K562 (cell line): ENCODE data around the gene MMP21. TPM values are rescaled to one million over a fixed set of nuclear protein-coding genes. Genes with fewer than 3 reads are reported as not detected.
A peak's percentile ranks its signal among the peaks of the same experiment; 100 is the strongest.

Experiments used
- CBFA2T2 ChIP-seq: fragments of 450-650 bp; conservative IDR thresholded peaks from 2 replicates; pipeline ENCODE4 v1.6.1; 2017; ENCODE audit warnings: mild to moderate bottlenecking
- CTBP1 ChIP-seq: fragments of 450-650 bp; IDR thresholded peaks from 2 replicates; pipeline ENCODE4 v1.6.1; 2016; ENCODE audit warnings: borderline replicate concordance
- DPF2 ChIP-seq: fragments of 450-650 bp; IDR thresholded peaks from 2 replicates; pipeline ENCODE4 v1.6.1; 2016
- EGR1 ChIP-seq: fragments of 450-650 bp; conservative IDR thresholded peaks from 2 replicates; pipeline ENCODE4 v1.6.1; 2017; ENCODE audit warnings: mild to moderate bottlenecking
- KDM5B ChIP-seq: fragments of 200-600 bp; sonication (generic); IDR thresholded peaks from 2 replicates; pipeline ENCODE4 v1.6.1; 2012; ENCODE audit warnings: low read depth, mild to moderate bottlenecking, moderate library complexity, low read length, control low read depth, inconsistent platforms; ENCODE audit not compliant: insufficient replicate concordance
- MAZ ChIP-seq, 2 experiments: fragments of 450-650 bp in 1 of 2; sonication (generic) in 1 of 2; formaldehyde crosslinking; IDR thresholded peaks in 1 of 2; conservative IDR thresholded peaks in 1 of 2; 2 replicates each; pipeline versions ENCODE4 v1.4.0 to v1.5.0; 2020; ENCODE audit warnings: mild to moderate bottlenecking in 1 of 2, missing genetic modification reagents in 1 of 2
- NEUROD1 ChIP-seq: fragments of 150-350 bp; IDR thresholded peaks from 2 replicates; pipeline ENCODE4 v1.6.1; 2014; ENCODE audit warnings: borderline replicate concordance, low read length, low read depth; ENCODE audit not compliant: partially characterized antibody
- NR2C1 ChIP-seq, 2 experiments: fragments of 450-650 bp; IDR thresholded peaks; 2 replicates each; pipeline ENCODE4 v1.6.1; 2017; ENCODE audit warnings: mild to moderate bottlenecking in 2 of 2, antibody characterized with exemption in 1 of 2, inconsistent platforms in 1 of 2, missing compliant biosample characterization in 1 of 2, missing genetic modification characterization in 1 of 2
- NRF1 ChIP-seq, 2 experiments: fragments of 450-650 bp; IDR thresholded peaks in 1 of 2; conservative IDR thresholded peaks in 1 of 2; 2 replicates each; pipeline ENCODE4 v1.6.1; 2014; ENCODE audit warnings: mild to moderate bottlenecking in 2 of 2
- OTX1 ChIP-seq: fragments of 450-650 bp; formaldehyde crosslinking; IDR thresholded peaks from 2 replicates; pipeline ENCODE4 v1.4.0; 2022; ENCODE audit warnings: mild to moderate bottlenecking
- POLR2A ChIP-seq: fragments of 450-650 bp; conservative IDR thresholded peaks from 2 replicates; pipeline ENCODE4 v1.6.1; 2016
- RB1 ChIP-seq: fragments of 450-650 bp; IDR thresholded peaks from 2 replicates; pipeline ENCODE4 v1.6.1; 2017; ENCODE audit warnings: low read depth, mild to moderate bottlenecking
- RBM25 ChIP-seq: fragments of 200-400 bp; formaldehyde crosslinking; IDR thresholded peaks from 2 replicates; pipeline ENCODE4 v1.6.1; 2018; ENCODE audit warnings: low read length, low read depth, moderate library complexity; ENCODE audit not compliant: severe bottlenecking
- TCF7L2 ChIP-seq: fragments of 150-350 bp; IDR thresholded peaks from 2 replicates; pipeline ENCODE4 v1.6.1; 2016; ENCODE audit warnings: low read depth, mild to moderate bottlenecking, low read length, moderate library complexity
- TEAD1 ChIP-seq, 2 experiments: fragments of 450-650 bp in 1 of 2; sonication (generic) in 1 of 2; formaldehyde crosslinking; IDR thresholded peaks; 2 replicates each; pipeline versions ENCODE4 v1.4.0 to v1.8.0; 2020 to 2022; ENCODE audit warnings: mild to moderate bottlenecking in 2 of 2, missing genetic modification reagents in 1 of 2
- TEAD4 ChIP-seq, 2 experiments: sonication (generic) in 1 of 2; formaldehyde crosslinking in 1 of 2; IDR thresholded peaks; 2 replicates each; pipeline versions ENCODE4 v1.6.1 to v1.8.0; 2012 to 2022; ENCODE audit warnings: borderline replicate concordance in 1 of 2, inconsistent platforms in 1 of 2, low read length in 1 of 2, mild to moderate bottlenecking in 1 of 2, missing genetic modification reagents in 1 of 2
- THAP12 ChIP-seq: fragments of 250-450 bp; sonication (Bioruptor Pico); IDR thresholded peaks from 2 replicates; pipeline ENCODE4 v1.9.0; 2021; ENCODE audit warnings: mild to moderate bottlenecking, inconsistent platforms
- polyA plus RNA-seq, 8 experiments: library from polyadenylated mRNA; depleted of rRNA in 4 of 8; stranded (reverse) in 5 of 8; unstranded in 3 of 8; fragments of >200 nt; fragmentation: Nextera tagmentation in 2 of 8; fragmentation: Illumina TruSeq in 1 of 8; extraction: Ambion mirVana in 2 of 8; extraction: Trizol in 1 of 8; gene quantifications; 2 replicates each; pipeline versions ENCODE4 v1.2.1 to v1.2.3, GENCODE V29; 2011 to 2014; ENCODE audit warnings: inconsistent platforms in 1 of 8, missing spikeins in 1 of 8
- total RNA-seq, 7 experiments: library from RNA; depleted of rRNA in 6 of 7; stranded (reverse); fragments of >200 nt in 6 of 7; fragmentation: Illumina TruSeq in 2 of 7; extraction: Trizol in 2 of 7; gene quantifications; 2 replicates each; pipeline versions ENCODE4 v1.2.1 to v1.2.3, GENCODE V29; 2011 to 2021; ENCODE audit warnings: low replicate concordance in 1 of 7
- TF ChIP-seq, protein P1 (sequence below), 2 experiments: IDR thresholded peaks; 2 replicates each; pipeline ENCODE4 v1.6.1; 2012; ENCODE audit warnings: improper control_type of control experiment in 2 of 2, low read depth in 2 of 2, low read length in 2 of 2, borderline replicate concordance in 1 of 2
- TF ChIP-seq, protein P2 (sequence below): sonication (generic); formaldehyde crosslinking; IDR thresholded peaks from 2 replicates; pipeline ENCODE4 v1.8.0; 2022; ENCODE audit warnings: missing genetic modification reagents, mild to moderate bottlenecking, borderline replicate concordance

Gene MMP21
- total and polyA plus RNA-seq, 9 of the 15 experiments (the other 6 are each of a cell fraction or from before 2014, with no cell fraction given): not detected

GRCh38 chr10:125822878-125823662, 47.4 kb upstream of the MMP21 start, which contains the start of the genes BCCIP and UROS (continued):
- TF ChIP-seq, protein P1, sequence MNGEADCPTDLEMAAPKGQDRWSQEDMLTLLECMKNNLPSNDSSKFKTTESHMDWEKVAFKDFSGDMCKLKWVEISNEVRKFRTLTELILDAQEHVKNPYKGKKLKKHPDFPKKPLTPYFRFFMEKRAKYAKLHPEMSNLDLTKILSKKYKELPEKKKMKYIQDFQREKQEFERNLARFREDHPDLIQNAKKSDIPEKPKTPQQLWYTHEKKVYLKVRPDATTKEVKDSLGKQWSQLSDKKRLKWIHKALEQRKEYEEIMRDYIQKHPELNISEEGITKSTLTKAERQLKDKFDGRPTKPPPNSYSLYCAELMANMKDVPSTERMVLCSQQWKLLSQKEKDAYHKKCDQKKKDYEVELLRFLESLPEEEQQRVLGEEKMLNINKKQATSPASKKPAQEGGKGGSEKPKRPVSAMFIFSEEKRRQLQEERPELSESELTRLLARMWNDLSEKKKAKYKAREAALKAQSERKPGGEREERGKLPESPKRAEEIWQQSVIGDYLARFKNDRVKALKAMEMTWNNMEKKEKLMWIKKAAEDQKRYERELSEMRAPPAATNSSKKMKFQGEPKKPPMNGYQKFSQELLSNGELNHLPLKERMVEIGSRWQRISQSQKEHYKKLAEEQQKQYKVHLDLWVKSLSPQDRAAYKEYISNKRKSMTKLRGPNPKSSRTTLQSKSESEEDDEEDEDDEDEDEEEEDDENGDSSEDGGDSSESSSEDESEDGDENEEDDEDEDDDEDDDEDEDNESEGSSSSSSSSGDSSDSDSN (IDR thresholded peaks at IDR 0.05; ENCODE audit: borderline replicate concordance in 1 of 2, low read depth in 2 of 2, low read length in 2 of 2): 0 out of 4 replicates have a peak, but pooled peaks of 1 of the 2 experiments have one; percentile 19
- TF ChIP-seq OTX1 (CRISPR knock-in tag) (0 out of 2 replicates have a peak, but pooled peaks have one; percentile 22), NR2C1 (IDR thresholded peaks at IDR 0.05) (peak; percentile 98), NR2C1 (tag; IDR thresholded peaks at IDR 0.05) (peak; percentile 98), MAZ (CRISPR knock-in tag; conservative IDR thresholded peaks at IDR 0.05 in 1 of 2, IDR thresholded peaks at IDR 0.05 in 1 of 2) (no peak; a peak in 3 of 4 replicates), NRF1 (conservative IDR thresholded peaks at IDR 0.05 in 1 of 2, IDR thresholded peaks at IDR 0.05 in 1 of 2) (peak; percentile 98), KDM5B (peak; percentile 51), EGR1 (peak; percentile 35; the same call in 1 of the 2 replicates), TEAD4 (IDR thresholded peaks at IDR 0.05; ENCODE audit: low read length) (peak; percentile 21; the same call in 1 of the 2 replicates), TEAD4 (CRISPR knock-in tag; IDR thresholded peaks at IDR 0.05; ENCODE audit: borderline replicate concordance) (no peak), RB1 (peak; percentile 24; the same call in 1 of the 2 replicates), DPF2 (peak; percentile 41; the same call in 1 of the 2 replicates), POLR2A (peak; percentile 88), NEUROD1 (peak; percentile 53), CTBP1 (peak; percentile 73), CBFA2T2 (no peak), TCF7L2 (peak; percentile 91), TEAD1 (CRISPR knock-in tag; IDR thresholded peaks at IDR 0.05) (peak in 1 of 2 experiments; percentile 67; a peak in 2 of 4 replicates), RBM25 (no peak), THAP12 (CRISPR knock-in tag) (0 out of 2 replicates have a peak, but pooled peaks have one; percentile 16)
- TF ChIP-seq, protein P2, sequence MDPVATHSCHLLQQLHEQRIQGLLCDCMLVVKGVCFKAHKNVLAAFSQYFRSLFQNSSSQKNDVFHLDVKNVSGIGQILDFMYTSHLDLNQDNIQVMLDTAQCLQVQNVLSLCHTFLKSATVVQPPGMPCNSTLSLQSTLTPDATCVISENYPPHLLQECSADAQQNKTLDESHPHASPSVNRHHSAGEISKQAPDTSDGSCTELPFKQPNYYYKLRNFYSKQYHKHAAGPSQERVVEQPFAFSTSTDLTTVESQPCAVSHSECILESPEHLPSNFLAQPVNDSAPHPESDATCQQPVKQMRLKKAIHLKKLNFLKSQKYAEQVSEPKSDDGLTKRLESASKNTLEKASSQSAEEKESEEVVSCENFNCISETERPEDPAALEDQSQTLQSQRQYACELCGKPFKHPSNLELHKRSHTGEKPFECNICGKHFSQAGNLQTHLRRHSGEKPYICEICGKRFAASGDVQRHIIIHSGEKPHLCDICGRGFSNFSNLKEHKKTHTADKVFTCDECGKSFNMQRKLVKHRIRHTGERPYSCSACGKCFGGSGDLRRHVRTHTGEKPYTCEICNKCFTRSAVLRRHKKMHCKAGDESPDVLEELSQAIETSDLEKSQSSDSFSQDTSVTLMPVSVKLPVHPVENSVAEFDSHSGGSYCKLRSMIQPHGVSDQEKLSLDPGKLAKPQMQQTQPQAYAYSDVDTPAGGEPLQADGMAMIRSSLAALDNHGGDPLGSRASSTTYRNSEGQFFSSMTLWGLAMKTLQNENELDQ (CRISPR knock-in tag): no peak
